GM12874 (cell line): ENCODE data around the gene CCNJL.

Experiments
- CTCF ChIP-seq: IDR thresholded peaks from 2 replicates; pipeline ENCODE4 v1.5.1; 2011; ENCODE audit warnings: low read depth, mild to moderate bottlenecking, control low read depth, low read length, moderate library complexity; ENCODE audit not compliant: insufficient read depth

CCNJL gene

GRCh38 chr5:160231783-160232342 lies 80.5 kb downstream of the CCNJL start:
- TF ChIP-seq CTCF: no peak

- TF ChIP-seq CTCF: no peak
These were observed 81.5 kb downstream of the CCNJL start for GRCh38 chr5:160230686-160231527.

- no peak for TF ChIP-seq CTCF
These were observed 83.1 kb downstream of the CCNJL start, which contains the start of gene FABP6 for GRCh38 chr5:160229190-160229742. FABP6 (plus strand) TSS chr5:160229506; CDS start chr5:160229558, 52 bp downstream.

- no peak for TF ChIP-seq CTCF
These were observed 85.4 kb downstream of the CCNJL start for GRCh38 chr5:160227012-160227411.

GRCh38 chr5:160221082-160221481 lies 91.3 kb downstream of the CCNJL start:
- no peak for TF ChIP-seq CTCF

DNA sequence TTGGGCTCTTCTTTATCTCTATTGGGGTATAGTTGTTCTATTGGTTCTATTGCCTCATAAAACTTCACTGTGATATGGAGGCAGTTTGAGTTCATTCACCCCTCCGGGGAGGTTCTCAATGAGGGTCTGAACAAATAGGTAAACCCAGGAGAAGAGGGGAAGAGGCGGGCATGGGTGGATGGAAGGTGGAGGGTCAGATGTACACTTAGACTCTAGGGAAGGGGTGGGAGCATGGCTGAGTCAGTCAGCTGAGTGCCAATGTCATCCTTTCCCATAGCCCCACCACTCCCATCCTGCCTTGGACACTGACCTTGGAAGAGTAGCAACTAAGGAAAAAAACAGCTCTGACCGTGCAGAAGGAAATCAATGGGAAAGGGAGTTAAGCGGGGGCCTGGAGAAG lies 93.0 kb downstream of the CCNJL start:
- TF ChIP-seq CTCF: no peak

- no peak for TF ChIP-seq CTCF
These were observed 98.8 kb downstream of the CCNJL start for GRCh38 chr5:160213537-160213936.
